ENCODE measurements around the gene SCAMP1.

Gene SCAMP1

DNA sequence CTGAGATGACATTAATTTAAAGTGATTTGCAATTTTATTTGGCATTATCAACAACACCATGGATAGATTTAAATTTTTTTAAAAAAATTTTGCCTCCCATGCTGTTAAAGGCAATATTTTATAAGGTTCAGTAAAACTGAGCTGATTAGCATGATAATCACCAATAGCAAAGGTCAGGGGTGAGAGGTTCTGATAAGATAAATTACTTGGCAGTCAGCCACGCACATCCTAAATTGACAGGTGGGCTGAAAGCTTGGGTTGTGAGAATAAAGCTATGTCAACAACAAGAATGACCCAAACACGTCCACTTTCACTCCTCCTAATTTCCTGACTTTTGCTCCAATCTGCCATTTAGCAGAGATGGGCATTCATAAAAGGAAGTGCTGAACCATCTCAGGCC lies 161.0 kb downstream of the SCAMP1 start:
- TF ChIP-seq POLR2AphosphoS5 (IDR thresholded peaks at IDR 0.05; ENCODE audit: low read depth) (no peak), SPI1 (IDR thresholded peaks at IDR 0.05; ENCODE audit: borderline replicate concordance, low read depth) (no peak), GABPA (IDR thresholded peaks at IDR 0.05; ENCODE audit: low read depth) (no peak)
- TF ChIP-seq, protein P1, sequence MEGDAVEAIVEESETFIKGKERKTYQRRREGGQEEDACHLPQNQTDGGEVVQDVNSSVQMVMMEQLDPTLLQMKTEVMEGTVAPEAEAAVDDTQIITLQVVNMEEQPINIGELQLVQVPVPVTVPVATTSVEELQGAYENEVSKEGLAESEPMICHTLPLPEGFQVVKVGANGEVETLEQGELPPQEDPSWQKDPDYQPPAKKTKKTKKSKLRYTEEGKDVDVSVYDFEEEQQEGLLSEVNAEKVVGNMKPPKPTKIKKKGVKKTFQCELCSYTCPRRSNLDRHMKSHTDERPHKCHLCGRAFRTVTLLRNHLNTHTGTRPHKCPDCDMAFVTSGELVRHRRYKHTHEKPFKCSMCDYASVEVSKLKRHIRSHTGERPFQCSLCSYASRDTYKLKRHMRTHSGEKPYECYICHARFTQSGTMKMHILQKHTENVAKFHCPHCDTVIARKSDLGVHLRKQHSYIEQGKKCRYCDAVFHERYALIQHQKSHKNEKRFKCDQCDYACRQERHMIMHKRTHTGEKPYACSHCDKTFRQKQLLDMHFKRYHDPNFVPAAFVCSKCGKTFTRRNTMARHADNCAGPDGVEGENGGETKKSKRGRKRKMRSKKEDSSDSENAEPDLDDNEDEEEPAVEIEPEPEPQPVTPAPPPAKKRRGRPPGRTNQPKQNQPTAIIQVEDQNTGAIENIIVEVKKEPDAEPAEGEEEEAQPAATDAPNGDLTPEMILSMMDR (IDR thresholded peaks at IDR 0.05; ENCODE audit: insufficient read depth, low read length): no peak
- TF ChIP-seq, protein P2, sequence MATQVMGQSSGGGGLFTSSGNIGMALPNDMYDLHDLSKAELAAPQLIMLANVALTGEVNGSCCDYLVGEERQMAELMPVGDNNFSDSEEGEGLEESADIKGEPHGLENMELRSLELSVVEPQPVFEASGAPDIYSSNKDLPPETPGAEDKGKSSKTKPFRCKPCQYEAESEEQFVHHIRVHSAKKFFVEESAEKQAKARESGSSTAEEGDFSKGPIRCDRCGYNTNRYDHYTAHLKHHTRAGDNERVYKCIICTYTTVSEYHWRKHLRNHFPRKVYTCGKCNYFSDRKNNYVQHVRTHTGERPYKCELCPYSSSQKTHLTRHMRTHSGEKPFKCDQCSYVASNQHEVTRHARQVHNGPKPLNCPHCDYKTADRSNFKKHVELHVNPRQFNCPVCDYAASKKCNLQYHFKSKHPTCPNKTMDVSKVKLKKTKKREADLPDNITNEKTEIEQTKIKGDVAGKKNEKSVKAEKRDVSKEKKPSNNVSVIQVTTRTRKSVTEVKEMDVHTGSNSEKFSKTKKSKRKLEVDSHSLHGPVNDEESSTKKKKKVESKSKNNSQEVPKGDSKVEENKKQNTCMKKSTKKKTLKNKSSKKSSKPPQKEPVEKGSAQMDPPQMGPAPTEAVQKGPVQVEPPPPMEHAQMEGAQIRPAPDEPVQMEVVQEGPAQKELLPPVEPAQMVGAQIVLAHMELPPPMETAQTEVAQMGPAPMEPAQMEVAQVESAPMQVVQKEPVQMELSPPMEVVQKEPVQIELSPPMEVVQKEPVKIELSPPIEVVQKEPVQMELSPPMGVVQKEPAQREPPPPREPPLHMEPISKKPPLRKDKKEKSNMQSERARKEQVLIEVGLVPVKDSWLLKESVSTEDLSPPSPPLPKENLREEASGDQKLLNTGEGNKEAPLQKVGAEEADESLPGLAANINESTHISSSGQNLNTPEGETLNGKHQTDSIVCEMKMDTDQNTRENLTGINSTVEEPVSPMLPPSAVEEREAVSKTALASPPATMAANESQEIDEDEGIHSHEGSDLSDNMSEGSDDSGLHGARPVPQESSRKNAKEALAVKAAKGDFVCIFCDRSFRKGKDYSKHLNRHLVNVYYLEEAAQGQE (IDR thresholded peaks at IDR 0.05; ENCODE audit: insufficient replicate concordance, low read depth): no peak
- Histone ChIP-seq H3K27me3 (ENCODE audit: insufficient read depth, poor library complexity, severe bottlenecking) (no peaks in the 10 kb centered on the region), H3K27ac (replicated peaks) (no peak overlapping the region), H3K4me3 (replicated peaks; ENCODE audit: insufficient read depth, low read length) (no peak overlapping the region)
- no peak for DNase-seq (ENCODE audit: low read depth in 1 of 2, low spot score in 1 of 2)

DNA sequence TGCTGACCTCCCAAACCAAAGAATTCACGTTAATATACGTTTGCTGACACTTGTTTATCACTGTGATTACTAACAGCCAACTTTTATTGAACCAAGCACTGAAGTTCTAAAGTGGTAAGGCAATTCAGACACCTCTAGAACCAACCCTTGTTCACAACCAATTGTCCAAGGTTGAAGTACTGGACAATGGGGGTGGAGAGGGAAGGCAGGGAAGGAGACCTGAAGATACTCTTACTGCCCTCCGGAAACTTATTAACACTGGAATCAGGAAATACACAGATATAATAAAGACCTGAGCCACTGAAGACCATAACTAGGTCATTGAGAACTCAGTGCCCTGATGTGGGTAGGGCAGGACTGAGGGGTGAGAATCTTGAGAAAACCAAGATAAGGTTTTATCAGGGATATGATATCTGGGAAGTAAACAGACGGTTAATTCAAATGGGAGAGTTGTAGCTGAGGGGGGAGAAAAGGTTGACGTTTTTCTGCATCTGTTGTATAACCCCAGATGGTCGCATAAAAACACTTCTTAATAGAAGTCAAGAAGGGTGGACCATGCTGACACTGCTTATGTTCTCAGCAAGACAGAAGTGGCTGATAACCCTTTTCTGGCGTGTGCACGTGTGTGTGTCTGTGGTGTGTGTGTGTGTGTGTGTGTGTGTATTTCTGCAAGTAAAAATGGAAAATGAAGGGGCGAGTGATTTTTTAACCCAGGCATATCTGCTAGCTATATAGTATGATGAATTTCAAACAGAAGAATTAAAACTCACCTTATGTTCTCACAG lies 162.3 kb downstream of the SCAMP1 start:
- TF ChIP-seq SPI1 (IDR thresholded peaks at IDR 0.05; ENCODE audit: borderline replicate concordance, low read depth) (no peak), POLR2AphosphoS5 (IDR thresholded peaks at IDR 0.05; ENCODE audit: low read depth) (no peak), GABPA (IDR thresholded peaks at IDR 0.05; ENCODE audit: low read depth) (no peak)
- TF ChIP-seq, protein P1 (IDR thresholded peaks at IDR 0.05; ENCODE audit: insufficient read depth, low read length): no peak
- TF ChIP-seq, protein P2 (IDR thresholded peaks at IDR 0.05; ENCODE audit: insufficient replicate concordance, low read depth): no peak
- Histone ChIP-seq H3K27ac (replicated peaks) (no peak overlapping the region), H3K4me3 (replicated peaks; ENCODE audit: insufficient read depth, low read length) (no peak overlapping the region), H3K27me3 (ENCODE audit: insufficient read depth, poor library complexity, severe bottlenecking) (no peaks in the 10 kb centered on the region)
- DNase-seq (ENCODE audit: low read depth in 1 of 2, low spot score in 1 of 2): no peak

DNA sequence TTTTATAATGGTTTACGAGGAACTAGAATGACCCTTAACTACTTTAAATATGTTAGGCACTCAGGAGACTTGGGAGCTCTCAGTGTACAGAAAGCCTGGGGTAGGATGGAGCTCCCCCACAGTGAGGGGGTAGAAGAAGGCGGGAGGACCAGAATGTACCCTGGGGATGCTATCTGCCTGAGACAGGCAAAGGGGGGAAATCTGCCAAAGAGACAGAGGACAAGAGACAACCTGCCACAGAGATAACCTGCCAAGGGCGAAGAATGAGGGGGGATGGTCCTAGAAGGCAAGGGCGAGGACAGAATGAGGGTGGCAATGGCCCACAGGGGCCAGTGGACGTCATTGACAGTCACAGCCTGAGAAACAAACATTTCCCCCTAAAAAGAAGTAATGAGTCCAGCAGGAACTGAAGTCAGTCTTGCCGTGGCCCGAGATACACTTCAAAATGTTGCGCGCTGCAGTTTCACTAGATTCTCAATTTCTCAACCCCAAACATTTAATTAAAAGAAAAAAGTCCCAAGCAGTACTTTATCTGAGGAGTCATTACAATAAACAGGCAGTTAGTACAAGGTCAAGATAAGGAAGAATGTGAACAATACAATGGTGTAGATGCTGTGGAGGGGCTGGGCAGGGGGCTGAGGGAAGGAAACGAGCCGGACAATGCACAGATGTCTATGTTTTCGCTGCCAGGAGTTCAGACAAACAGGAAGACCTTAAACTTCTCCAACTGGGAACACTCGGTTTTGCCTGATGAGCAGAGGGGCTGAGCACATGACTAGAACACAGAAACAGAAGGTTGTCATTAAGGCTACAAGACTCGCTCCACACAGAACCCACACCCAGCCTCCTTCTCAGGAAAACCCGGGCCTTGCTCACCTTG lies 163.1 kb downstream of the SCAMP1 start:
- DNase-seq (ENCODE audit: low read depth in 1 of 2, low spot score in 1 of 2): no peak
- TF ChIP-seq, protein P1 (IDR thresholded peaks at IDR 0.05; ENCODE audit: insufficient read depth, low read length): no peak
- TF ChIP-seq SPI1 (IDR thresholded peaks at IDR 0.05; ENCODE audit: borderline replicate concordance, low read depth) (no peak), GABPA (IDR thresholded peaks at IDR 0.05; ENCODE audit: low read depth) (no peak), POLR2AphosphoS5 (IDR thresholded peaks at IDR 0.05; ENCODE audit: low read depth) (no peak)
- TF ChIP-seq, protein P2 (IDR thresholded peaks at IDR 0.05; ENCODE audit: insufficient replicate concordance, low read depth): no peak
- Histone ChIP-seq H3K27ac (replicated peaks) (no peak overlapping the region), H3K27me3 (ENCODE audit: insufficient read depth, poor library complexity, severe bottlenecking) (no peaks in the 10 kb centered on the region), H3K4me3 (replicated peaks; ENCODE audit: insufficient read depth, low read length) (no peak overlapping the region)
